HepG2 (cell line): ENCODE data around the gene TMPO. TPM values are rescaled to one million over a fixed set of nuclear protein-coding genes. Genes with fewer than 3 reads are reported as not detected.

ENCODE experiments used
- BRD4 ChIP-seq: sonication (generic); formaldehyde crosslinking; IDR thresholded peaks from 2 replicates; pipeline ENCODE4 v1.4.0; 2020; ENCODE audit warnings: missing genetic modification reagents
- HDAC6 ChIP-seq: fragments of 200-600 bp; sonication (generic); IDR thresholded peaks from 2 replicates; pipeline ENCODE4 v1.7.0; 2017; ENCODE audit warnings: mild to moderate bottlenecking, antibody characterized with exemption, low read length, low read depth
- MEIS2 ChIP-seq: sonication (generic); formaldehyde crosslinking; IDR thresholded peaks from 2 replicates; pipeline ENCODE4 v1.9.0; 2021; ENCODE audit warnings: mild to moderate bottlenecking, missing genetic modification reagents
- NFIC ChIP-seq: IDR thresholded peaks from 2 replicates; pipeline ENCODE4 v1.6.1; 2012; ENCODE audit warnings: mild to moderate bottlenecking, low read length, inconsistent platforms
- NPAS2 ChIP-seq: sonication (generic); formaldehyde crosslinking; IDR thresholded peaks from 2 replicates; pipeline ENCODE4 v1.8.0; 2022; ENCODE audit warnings: mild to moderate bottlenecking, missing genetic modification reagents, borderline replicate concordance
- RELA ChIP-seq: sonication (generic); formaldehyde crosslinking; IDR thresholded peaks from 2 replicates; pipeline ENCODE4 v1.4.0; 2020; ENCODE audit warnings: missing genetic modification reagents
- SSRP1 ChIP-seq: IDR thresholded peaks from 2 replicates; pipeline ENCODE4 v1.6.1; 2016; ENCODE audit warnings: control low read depth
- THYN1 ChIP-seq: sonication (generic); formaldehyde crosslinking; IDR thresholded peaks from 2 replicates; pipeline ENCODE4 v1.8.1; 2023; ENCODE audit warnings: low read depth, mild to moderate bottlenecking, moderate library complexity, missing genetic modification reagents, borderline replicate concordance
- ZFP62 ChIP-seq: sonication (generic); formaldehyde crosslinking; IDR thresholded peaks from 2 replicates; pipeline ENCODE4 v1.4.0; 2020; ENCODE audit warnings: missing genetic modification reagents
- ZNF546 ChIP-seq: sonication (generic); formaldehyde crosslinking; conservative IDR thresholded peaks from 2 replicates; pipeline ENCODE4 v1.8.1; 2023; ENCODE audit warnings: mild to moderate bottlenecking, missing genetic modification reagents
- ZNF562 ChIP-seq: sonication (generic); formaldehyde crosslinking; IDR thresholded peaks from 2 replicates; pipeline ENCODE4 v1.8.0; 2022; ENCODE audit warnings: missing genetic modification reagents, borderline replicate concordance
- polyA plus RNA-seq, 8 experiments: library from polyadenylated mRNA; depleted of rRNA in 3 of 8; stranded (reverse) in 7 of 8; unstranded in 1 of 8; fragments of >200 nt; fragmentation: Illumina TruSeq in 4 of 8; extraction: Trizol in 4 of 8; gene quantifications; 2 replicates each; pipeline versions ENCODE4 v1.2.1 to v1.2.3, GENCODE V29; 2011 to 2016; ENCODE audit warnings: low read depth in 4 of 8, missing spikeins in 1 of 8, mixed read lengths in 1 of 8; ENCODE audit not compliant: insufficient read depth in 1 of 8
- total RNA-seq, 5 experiments: library from RNA; depleted of rRNA; stranded (reverse); fragments of >200 nt; fragmentation: Illumina TruSeq; extraction: Trizol; gene quantifications; 2 replicates each; pipeline ENCODE4 v1.2.3, GENCODE V29; 2016; ENCODE audit warnings: low read depth in 1 of 5
- TF ChIP-seq, protein P1 (sequence below): sonication (generic); formaldehyde crosslinking; IDR thresholded peaks from 2 replicates; pipeline ENCODE4 v1.4.0; 2020; ENCODE audit warnings: missing genetic modification reagents, mild to moderate bottlenecking, borderline replicate concordance
- TF ChIP-seq, protein P2 (sequence below): sonication (generic); formaldehyde crosslinking; IDR thresholded peaks from 2 replicates; pipeline ENCODE4 v1.9.0; 2021; ENCODE audit warnings: missing genetic modification reagents, borderline replicate concordance
- TF ChIP-seq, protein P3 (sequence below): sonication (generic); formaldehyde crosslinking; IDR thresholded peaks from 2 replicates; pipeline ENCODE4 v1.4.0; 2020; ENCODE audit warnings: missing genetic modification reagents; ENCODE audit errors: not compliant biosample characterization
- TF ChIP-seq, protein P4 (sequence below): IDR thresholded peaks from 2 replicates; pipeline ENCODE4 v1.6.1; 2016; ENCODE audit warnings: low read depth, missing genetic modification reagents, missing compliant biosample characterization

Gene TMPO
- total and polyA plus RNA-seq, 2 of the 13 experiments (the other 11 are each of a cell fraction or from before 2014, with no cell fraction given): 24.2 to 167 TPM

DNA sequence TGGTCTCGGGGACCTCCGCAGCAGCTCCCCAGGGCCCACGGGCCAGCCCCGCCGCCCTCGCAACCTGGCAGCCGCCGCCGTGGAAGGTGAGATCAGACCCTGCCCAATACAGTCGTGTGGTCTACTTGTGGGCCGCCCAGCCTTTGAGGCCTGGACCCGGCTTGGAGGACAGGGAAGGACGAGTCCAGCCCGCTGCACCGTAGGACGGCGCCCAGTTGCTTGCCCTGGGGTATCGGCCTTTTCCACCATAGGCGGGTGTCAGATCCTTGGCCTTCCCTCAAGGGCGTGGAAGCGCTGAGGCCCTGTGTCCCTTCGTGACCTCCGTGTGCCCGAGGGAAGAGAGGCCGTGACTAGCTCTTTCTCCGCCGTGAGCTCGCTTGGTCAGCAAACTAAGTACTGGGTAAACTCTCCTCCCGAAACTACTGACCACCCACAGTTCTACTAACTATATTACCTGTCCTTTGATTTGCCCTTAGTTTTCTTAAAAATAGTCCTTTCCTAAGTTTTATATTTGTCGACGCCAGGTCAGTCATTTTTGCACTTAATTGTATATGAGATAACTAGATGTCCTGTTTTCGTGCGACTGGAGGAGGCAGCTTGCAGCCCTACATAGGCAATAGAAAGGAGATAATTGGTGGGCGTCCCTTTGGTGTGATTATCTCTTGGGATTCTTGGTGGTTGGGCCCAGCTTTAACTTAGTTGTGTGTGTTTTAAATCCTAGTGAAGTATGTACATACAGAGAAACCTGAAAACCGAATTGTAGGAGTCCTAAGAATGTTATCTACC, 78.9 kb downstream of the TMPO start (continued):
- TF ChIP-seq, protein P1, sequence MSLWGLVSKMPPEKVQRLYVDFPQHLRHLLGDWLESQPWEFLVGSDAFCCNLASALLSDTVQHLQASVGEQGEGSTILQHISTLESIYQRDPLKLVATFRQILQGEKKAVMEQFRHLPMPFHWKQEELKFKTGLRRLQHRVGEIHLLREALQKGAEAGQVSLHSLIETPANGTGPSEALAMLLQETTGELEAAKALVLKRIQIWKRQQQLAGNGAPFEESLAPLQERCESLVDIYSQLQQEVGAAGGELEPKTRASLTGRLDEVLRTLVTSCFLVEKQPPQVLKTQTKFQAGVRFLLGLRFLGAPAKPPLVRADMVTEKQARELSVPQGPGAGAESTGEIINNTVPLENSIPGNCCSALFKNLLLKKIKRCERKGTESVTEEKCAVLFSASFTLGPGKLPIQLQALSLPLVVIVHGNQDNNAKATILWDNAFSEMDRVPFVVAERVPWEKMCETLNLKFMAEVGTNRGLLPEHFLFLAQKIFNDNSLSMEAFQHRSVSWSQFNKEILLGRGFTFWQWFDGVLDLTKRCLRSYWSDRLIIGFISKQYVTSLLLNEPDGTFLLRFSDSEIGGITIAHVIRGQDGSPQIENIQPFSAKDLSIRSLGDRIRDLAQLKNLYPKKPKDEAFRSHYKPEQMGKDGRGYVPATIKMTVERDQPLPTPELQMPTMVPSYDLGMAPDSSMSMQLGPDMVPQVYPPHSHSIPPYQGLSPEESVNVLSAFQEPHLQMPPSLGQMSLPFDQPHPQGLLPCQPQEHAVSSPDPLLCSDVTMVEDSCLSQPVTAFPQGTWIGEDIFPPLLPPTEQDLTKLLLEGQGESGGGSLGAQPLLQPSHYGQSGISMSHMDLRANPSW (CRISPR knock-in tag): no peak
- TF ChIP-seq MEIS2 (no peak), RELA (CRISPR knock-in tag) (no peak), ZFP62 (no peak), BRD4 (CRISPR knock-in tag) (no peak), ZNF546 (no peak), ZNF562 (CRISPR knock-in tag) (no peak), HDAC6 (no peak), NFIC (no peak), NPAS2 (CRISPR knock-in tag) (no peak), THYN1 (no peak), SSRP1 (CRISPR knock-in tag) (no peak)
- TF ChIP-seq, protein P2, sequence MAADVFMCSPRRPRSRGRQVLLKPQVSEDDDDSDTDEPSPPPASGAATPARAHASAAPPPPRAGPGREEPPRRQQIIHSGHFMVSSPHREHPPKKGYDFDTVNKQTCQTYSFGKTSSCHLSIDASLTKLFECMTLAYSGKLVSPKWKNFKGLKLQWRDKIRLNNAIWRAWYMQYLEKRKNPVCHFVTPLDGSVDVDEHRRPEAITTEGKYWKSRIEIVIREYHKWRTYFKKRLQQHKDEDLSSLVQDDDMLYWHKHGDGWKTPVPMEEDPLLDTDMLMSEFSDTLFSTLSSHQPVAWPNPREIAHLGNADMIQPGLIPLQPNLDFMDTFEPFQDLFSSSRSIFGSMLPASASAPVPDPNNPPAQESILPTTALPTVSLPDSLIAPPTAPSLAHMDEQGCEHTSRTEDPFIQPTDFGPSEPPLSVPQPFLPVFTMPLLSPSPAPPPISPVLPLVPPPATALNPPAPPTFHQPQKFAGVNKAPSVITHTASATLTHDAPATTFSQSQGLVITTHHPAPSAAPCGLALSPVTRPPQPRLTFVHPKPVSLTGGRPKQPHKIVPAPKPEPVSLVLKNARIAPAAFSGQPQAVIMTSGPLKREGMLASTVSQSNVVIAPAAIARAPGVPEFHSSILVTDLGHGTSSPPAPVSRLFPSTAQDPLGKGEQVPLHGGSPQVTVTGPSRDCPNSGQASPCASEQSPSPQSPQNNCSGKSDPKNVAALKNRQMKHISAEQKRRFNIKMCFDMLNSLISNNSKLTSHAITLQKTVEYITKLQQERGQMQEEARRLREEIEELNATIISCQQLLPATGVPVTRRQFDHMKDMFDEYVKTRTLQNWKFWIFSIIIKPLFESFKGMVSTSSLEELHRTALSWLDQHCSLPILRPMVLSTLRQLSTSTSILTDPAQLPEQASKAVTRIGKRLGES (CRISPR knock-in tag): no peak
- TF ChIP-seq, protein P3, sequence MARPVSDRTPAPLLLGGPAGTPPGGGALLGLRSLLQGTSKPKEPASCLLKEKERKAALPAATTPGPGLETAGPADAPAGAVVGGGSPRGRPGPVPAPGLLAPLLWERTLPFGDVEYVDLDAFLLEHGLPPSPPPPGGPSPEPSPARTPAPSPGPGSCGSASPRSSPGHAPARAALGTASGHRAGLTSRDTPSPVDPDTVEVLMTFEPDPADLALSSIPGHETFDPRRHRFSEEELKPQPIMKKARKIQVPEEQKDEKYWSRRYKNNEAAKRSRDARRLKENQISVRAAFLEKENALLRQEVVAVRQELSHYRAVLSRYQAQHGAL (CRISPR knock-in tag): no peak
- TF ChIP-seq, protein P4, sequence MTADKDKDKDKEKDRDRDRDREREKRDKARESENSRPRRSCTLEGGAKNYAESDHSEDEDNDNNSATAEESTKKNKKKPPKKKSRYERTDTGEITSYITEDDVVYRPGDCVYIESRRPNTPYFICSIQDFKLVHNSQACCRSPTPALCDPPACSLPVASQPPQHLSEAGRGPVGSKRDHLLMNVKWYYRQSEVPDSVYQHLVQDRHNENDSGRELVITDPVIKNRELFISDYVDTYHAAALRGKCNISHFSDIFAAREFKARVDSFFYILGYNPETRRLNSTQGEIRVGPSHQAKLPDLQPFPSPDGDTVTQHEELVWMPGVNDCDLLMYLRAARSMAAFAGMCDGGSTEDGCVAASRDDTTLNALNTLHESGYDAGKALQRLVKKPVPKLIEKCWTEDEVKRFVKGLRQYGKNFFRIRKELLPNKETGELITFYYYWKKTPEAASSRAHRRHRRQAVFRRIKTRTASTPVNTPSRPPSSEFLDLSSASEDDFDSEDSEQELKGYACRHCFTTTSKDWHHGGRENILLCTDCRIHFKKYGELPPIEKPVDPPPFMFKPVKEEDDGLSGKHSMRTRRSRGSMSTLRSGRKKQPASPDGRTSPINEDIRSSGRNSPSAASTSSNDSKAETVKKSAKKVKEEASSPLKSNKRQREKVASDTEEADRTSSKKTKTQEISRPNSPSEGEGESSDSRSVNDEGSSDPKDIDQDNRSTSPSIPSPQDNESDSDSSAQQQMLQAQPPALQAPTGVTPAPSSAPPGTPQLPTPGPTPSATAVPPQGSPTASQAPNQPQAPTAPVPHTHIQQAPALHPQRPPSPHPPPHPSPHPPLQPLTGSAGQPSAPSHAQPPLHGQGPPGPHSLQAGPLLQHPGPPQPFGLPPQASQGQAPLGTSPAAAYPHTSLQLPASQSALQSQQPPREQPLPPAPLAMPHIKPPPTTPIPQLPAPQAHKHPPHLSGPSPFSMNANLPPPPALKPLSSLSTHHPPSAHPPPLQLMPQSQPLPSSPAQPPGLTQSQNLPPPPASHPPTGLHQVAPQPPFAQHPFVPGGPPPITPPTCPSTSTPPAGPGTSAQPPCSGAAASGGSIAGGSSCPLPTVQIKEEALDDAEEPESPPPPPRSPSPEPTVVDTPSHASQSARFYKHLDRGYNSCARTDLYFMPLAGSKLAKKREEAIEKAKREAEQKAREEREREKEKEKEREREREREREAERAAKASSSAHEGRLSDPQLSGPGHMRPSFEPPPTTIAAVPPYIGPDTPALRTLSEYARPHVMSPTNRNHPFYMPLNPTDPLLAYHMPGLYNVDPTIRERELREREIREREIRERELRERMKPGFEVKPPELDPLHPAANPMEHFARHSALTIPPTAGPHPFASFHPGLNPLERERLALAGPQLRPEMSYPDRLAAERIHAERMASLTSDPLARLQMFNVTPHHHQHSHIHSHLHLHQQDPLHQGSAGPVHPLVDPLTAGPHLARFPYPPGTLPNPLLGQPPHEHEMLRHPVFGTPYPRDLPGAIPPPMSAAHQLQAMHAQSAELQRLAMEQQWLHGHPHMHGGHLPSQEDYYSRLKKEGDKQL (CRISPR knock-in tag): no peak
